ENCODE data around the gene HAAO. TPM values are rescaled to one million over a fixed set of nuclear protein-coding genes. Genes with fewer than 3 reads are reported as not detected.

Gene HAAO
- total RNA-seq, 4 donors from 2014 or later = 3.9 to 6.6 (median 4.3) TPM

DNA sequence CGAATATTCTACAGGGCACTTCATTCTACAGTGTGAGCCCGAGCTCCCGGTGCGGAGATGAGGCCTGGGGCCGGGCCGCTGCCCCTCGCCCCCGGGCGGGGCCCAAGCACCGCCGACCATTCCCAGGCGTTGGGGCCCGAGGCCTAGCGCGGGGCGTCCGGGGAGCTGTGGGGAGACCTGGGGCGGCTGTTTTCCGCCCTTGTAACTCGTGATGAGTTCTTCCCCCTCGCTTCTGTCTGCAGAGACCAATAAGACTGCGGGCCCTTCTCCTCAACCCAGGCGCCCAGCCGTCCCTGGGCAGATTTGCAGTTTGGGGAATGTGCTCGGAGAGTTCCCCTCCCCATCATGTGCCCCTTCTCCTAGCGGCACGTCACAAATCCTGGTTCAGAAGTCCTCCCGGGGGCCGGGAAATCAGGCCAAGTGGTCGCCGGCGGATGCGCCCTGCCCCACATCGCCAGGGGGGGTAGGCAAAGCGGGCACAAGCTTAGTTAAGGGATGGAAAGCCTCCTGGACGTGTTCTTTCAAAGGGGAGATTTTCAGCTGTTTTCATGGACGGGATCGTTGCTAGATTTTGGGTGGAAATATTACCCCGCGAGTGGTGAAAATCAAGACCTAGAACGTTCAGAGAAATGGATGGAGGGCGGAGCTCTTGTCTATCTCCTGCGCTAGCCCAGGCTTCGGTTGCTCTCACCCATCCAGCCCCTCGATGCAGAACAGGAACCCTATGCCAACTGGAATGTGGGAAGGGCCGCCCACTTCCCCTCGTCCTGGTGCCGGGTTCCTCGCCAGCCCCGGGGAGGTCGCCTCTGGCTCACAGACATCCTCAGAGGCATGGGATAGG, 18.8 kb upstream of the HAAO start:
- peak in 1 of 2 donors; percentile 50 for TF ChIP-seq POLR2A (IDR thresholded peaks at IDR 0.05)
- TF ChIP-seq EP300 (IDR thresholded peaks at IDR 0.05) = no peak
- TF ChIP-seq POLR2AphosphoS5 (IDR thresholded peaks at IDR 0.05) = no peak

DNA sequence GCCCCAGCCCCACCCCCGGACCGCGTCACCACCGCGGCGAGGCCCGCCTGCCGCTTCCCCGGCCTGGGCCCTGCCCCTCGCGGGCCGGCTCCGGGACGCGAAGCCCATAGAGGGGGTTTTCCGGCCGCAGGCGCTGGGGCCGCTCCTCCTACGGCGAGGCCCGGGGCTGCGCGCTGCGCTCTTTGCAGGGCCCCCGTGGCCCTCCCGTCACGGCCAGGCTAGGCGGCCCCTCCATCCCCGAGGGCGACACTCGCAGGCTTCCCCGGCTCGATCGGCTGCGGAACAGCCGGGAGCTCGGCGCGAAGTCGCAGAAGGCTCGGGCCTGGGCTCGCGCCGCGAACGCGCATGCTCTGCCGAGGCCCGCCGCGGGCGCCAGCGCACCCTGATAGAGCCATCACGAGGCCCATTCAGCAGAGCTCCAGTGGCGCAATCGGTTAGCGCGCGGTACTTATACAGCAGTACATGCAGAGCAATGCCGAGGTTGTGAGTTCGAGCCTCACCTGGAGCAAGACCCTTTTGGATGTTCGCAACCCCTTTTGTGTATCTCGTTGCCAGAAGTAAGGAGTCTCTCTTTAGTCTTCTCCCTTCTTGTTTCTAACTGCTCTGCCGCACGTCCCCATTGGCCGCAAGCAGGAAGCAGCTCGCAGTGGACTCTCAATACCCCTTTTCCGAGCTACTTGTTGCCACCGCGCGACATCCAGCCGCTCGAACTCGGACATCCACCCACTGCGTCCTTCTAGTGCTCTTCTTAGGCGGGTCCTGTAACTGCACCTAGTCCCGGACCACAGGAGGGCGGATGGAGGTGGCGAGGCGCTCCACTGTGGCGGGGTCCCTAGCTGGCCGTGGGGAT, 18.0 kb upstream of the HAAO start:
- peak; percentile 98 for DNase-seq (ENCODE audit: low spot score in 2 of 2)
- Histone ChIP-seq H3K27ac (peak overlapping the region; percentile 97), H3K4me1 (peaks cover 24% of the 10 kb centered on the region), H3K36me3 (no peaks in the 10 kb centered on the region), H3K9me3 (no peaks in the 10 kb centered on the region), H3K27me3 (no peaks in the 10 kb centered on the region), H3K4me3 (peak overlapping the region; percentile 58)
- TF ChIP-seq POLR2AphosphoS5 (IDR thresholded peaks at IDR 0.05) (peak; percentile 76 to 98 (median 78)), POLR2A (IDR thresholded peaks at IDR 0.05) (peak; percentile 62 to 81), EP300 (IDR thresholded peaks at IDR 0.05) (no peak)
- TF ChIP-seq, protein P1, sequence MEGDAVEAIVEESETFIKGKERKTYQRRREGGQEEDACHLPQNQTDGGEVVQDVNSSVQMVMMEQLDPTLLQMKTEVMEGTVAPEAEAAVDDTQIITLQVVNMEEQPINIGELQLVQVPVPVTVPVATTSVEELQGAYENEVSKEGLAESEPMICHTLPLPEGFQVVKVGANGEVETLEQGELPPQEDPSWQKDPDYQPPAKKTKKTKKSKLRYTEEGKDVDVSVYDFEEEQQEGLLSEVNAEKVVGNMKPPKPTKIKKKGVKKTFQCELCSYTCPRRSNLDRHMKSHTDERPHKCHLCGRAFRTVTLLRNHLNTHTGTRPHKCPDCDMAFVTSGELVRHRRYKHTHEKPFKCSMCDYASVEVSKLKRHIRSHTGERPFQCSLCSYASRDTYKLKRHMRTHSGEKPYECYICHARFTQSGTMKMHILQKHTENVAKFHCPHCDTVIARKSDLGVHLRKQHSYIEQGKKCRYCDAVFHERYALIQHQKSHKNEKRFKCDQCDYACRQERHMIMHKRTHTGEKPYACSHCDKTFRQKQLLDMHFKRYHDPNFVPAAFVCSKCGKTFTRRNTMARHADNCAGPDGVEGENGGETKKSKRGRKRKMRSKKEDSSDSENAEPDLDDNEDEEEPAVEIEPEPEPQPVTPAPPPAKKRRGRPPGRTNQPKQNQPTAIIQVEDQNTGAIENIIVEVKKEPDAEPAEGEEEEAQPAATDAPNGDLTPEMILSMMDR (IDR thresholded peaks at IDR 0.05) = no peak
- WGBS = 0% methylated on average over 21 of the region's 83 CpGs

More for the DNA sequence above, 18.8 kb upstream of the HAAO start:
- no peaks in the 10 kb centered on the region for H3K27me3 ChIP-seq
- DNase-seq (ENCODE audit: low spot score in 2 of 2) = peak; percentile 81 to 84
- H3K36me3 ChIP-seq = no peaks in the 10 kb centered on the region
- peak overlapping the region; percentile 97 for H3K27ac ChIP-seq
- 1% methylated on average over 25 of the region's 51 CpGs for WGBS
- H3K4me1 ChIP-seq = peaks cover 24% of the 10 kb centered on the region
- H3K9me3 ChIP-seq = no peaks in the 10 kb centered on the region
- peak overlapping the region; percentile 58 for H3K4me3 ChIP-seq

DNA sequence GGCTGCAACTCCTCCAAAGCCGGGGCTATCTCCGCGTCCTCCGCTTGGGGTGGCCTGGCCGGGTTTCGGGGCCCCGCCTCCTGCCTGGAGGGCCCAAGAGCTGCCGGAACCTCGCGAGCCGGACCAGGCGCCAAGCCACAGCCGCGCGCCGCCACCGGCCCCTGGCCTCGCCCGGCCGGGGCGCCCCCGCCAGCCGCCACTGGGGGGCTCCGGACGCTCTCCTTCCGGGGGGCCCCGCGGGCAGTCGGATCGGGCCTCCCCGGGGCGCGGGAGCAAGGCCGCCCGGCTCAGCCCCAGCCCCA, 17.4 kb upstream of the HAAO start:
- Histone ChIP-seq H3K36me3 (no peaks in the 10 kb centered on the region), H3K27ac (peak overlapping the region; percentile 97), H3K9me3 (no peaks in the 10 kb centered on the region), H3K27me3 (no peaks in the 10 kb centered on the region), H3K4me1 (peaks cover 24% of the 10 kb centered on the region), H3K4me3 (peak overlapping the region; percentile 58)
- DNase-seq (ENCODE audit: low spot score in 2 of 2) = peak; percentile 91 to 93
- TF ChIP-seq, protein P1 (IDR thresholded peaks at IDR 0.05) = peak; percentile 38 to 51
- TF ChIP-seq POLR2AphosphoS5 (IDR thresholded peaks at IDR 0.05) (no peak), POLR2A (IDR thresholded peaks at IDR 0.05) (no peak), EP300 (IDR thresholded peaks at IDR 0.05) (no peak)
- 0% methylated on average over 9 of the region's 35 CpGs for WGBS

DNA sequence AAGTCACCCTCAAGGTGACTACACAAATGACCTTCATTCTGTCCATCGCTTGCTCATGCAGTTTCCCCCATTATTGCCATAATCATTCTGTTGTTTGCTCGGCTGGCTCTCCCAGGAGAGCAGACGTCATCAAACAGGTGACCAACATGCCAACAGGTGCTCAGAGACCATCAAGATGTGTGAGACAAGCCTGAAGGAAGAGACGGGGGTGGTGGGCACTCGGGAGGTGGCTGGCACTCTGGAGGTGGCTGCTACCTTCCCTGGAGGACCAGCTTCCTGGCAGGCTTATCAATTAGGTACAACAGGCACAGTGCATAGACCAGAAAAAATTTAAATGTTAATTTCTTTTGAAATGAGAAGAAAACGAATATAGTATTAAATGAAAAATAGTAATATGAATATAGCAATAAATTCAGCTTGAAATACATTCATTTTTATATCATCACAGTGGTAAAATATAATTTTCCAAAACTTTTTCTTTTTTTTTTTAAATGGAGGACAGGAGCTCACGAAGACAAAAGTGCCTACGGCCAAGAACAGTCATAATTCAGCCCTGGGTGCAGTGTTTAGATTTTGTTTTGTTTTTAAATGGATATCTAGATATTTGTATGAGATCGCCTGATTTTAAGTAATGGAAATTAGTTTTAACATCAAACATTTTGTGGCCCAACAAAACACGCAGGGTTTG, 16.9 kb upstream of the HAAO start:
- no peaks in the 10 kb centered on the region for H3K27me3 ChIP-seq
- H3K27ac ChIP-seq = peak overlapping the region; percentile 97
- WGBS = 34% methylated on average over 10 of the region's 10 CpGs
- H3K9me3 ChIP-seq = no peaks in the 10 kb centered on the region
- peak overlapping the region; percentile 58 for H3K4me3 ChIP-seq
- TF ChIP-seq EP300 (IDR thresholded peaks at IDR 0.05) = no peak
- TF ChIP-seq, protein P1 (IDR thresholded peaks at IDR 0.05) = no peak
- no peak for TF ChIP-seq POLR2A (IDR thresholded peaks at IDR 0.05)
- no peak for TF ChIP-seq POLR2AphosphoS5 (IDR thresholded peaks at IDR 0.05)
- DNase-seq (ENCODE audit: low spot score in 2 of 2) = no peak
- H3K4me1 ChIP-seq = peaks cover 24% of the 10 kb centered on the region
- H3K36me3 ChIP-seq = no peaks in the 10 kb centered on the region

DNA sequence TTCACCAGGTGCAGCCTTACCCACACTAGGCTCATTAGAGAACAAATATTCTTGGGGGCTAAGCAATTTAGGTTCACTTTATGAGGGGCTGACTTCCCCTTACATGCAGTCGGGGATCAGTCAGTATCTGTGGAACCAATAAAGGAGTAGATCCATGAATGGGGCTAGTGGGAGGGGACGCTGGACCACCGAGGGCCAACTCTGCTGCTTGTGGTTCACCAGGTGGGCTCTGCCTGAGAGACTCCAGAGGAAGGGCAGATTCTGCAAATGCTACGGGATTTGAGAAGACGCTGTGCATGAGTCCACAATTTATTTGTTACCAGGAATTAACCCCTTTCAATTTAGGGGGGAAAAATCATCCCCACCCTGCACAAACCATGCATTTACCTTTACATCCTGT, 15.9 kb upstream of the HAAO start:
- no peak overlapping the region for H3K27ac ChIP-seq
- WGBS = 96% methylated on average over 5 of the region's 5 CpGs
- H3K36me3 ChIP-seq = no peaks in the 10 kb centered on the region
- H3K27me3 ChIP-seq = no peaks in the 10 kb centered on the region
- no peaks in the 10 kb centered on the region for H3K9me3 ChIP-seq
- peaks cover 24% of the 10 kb centered on the region for H3K4me1 ChIP-seq
- no peak overlapping the region for H3K4me3 ChIP-seq
- TF ChIP-seq POLR2A (IDR thresholded peaks at IDR 0.05) = no peak
- TF ChIP-seq, protein P1 (IDR thresholded peaks at IDR 0.05) = no peak
- TF ChIP-seq EP300 (IDR thresholded peaks at IDR 0.05) = no peak
- no peak for TF ChIP-seq POLR2AphosphoS5 (IDR thresholded peaks at IDR 0.05)
- no peak for DNase-seq (ENCODE audit: low spot score in 2 of 2)
